NB4 (cell line): ENCODE data around the gene KLRD1.

Experiments
- DNase-seq: peaks from one replicate; pipeline ENCODE4 v3.0.0; 2010; ENCODE audit warnings: low read depth
- H3K4me3 ChIP-seq: one replicate; pipeline ENCODE4 v1.5.1; 2011; ENCODE audit warnings: mild to moderate bottlenecking, low read depth, low read length, moderate library complexity
- MYC ChIP-seq: IDR thresholded peaks from 2 replicates; pipeline ENCODE4 v1.6.1; 2011; ENCODE audit warnings: low read depth, low read length
- POLR2A ChIP-seq: IDR thresholded peaks from 2 replicates; pipeline ENCODE4 v1.6.1; 2011; ENCODE audit warnings: mild to moderate bottlenecking; ENCODE audit not compliant: insufficient read length; ENCODE audit errors: extremely low read depth
- TF ChIP-seq, protein P1 (sequence below): IDR thresholded peaks from one replicate; pipeline ENCODE4 v1.5.1; 2012; ENCODE audit warnings: low read depth, low read length
- TF ChIP-seq, protein P2 (sequence below): IDR thresholded peaks from 2 replicates; pipeline ENCODE4 v1.6.1; 2011; ENCODE audit warnings: low read depth, low read length

Gene KLRD1, protein sequence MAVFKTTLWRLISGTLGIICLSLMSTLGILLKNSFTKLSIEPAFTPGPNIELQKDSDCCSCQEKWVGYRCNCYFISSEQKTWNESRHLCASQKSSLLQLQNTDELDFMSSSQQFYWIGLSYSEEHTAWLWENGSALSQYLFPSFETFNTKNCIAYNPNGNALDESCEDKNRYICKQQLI

DNA sequence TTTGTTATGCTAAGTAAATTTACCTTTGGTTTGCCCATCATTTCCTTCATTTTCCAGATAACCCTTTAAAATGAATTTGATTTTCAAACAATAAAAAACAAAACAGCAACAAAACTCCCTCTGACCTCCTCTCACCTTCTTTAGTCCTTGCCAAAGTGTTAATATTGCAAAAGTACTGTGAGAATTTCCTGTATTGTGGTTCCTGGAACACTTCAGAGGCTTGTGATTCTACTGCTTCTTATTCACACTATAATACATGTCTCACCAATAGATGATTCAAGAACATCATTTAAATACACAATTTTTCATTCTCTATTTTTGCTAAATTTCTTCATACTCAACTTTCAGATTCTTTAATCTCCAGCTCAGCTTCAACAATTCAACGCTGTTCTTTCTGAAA lies at the start of gene KLRD1:
Gene KLRD1, plus strand, starts transcription at position 241 of the 400 bp plus-strand sequence. CDS start 208 bp downstream, outside the sequence.
- TF ChIP-seq MYC (no peak), POLR2A (no peak)
- TF ChIP-seq, protein P1, sequence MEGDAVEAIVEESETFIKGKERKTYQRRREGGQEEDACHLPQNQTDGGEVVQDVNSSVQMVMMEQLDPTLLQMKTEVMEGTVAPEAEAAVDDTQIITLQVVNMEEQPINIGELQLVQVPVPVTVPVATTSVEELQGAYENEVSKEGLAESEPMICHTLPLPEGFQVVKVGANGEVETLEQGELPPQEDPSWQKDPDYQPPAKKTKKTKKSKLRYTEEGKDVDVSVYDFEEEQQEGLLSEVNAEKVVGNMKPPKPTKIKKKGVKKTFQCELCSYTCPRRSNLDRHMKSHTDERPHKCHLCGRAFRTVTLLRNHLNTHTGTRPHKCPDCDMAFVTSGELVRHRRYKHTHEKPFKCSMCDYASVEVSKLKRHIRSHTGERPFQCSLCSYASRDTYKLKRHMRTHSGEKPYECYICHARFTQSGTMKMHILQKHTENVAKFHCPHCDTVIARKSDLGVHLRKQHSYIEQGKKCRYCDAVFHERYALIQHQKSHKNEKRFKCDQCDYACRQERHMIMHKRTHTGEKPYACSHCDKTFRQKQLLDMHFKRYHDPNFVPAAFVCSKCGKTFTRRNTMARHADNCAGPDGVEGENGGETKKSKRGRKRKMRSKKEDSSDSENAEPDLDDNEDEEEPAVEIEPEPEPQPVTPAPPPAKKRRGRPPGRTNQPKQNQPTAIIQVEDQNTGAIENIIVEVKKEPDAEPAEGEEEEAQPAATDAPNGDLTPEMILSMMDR, result no peak
- TF ChIP-seq, protein P2, sequence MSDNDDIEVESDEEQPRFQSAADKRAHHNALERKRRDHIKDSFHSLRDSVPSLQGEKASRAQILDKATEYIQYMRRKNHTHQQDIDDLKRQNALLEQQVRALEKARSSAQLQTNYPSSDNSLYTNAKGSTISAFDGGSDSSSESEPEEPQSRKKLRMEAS, result no peak

DNA sequence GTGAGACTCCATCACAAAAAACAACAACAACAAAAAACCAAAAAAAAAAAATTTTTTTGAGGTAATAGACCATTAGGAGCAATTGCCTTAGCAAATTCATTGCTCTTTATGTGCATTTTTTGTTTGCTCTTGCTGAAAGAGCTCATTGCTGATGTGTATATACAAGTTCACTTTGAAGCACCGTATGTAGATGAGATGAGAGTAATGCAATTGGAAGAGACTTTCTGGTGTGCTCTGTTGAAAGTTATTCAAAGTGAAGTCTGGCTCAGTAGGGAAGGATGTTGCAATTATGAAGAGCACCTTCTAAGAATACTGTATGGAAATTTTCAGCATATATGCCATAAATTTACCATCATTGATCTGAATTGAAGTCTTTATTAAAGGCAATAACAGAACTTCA lies 46.7 kb upstream of the KLRD1 start:
- TF ChIP-seq POLR2A, result no peak
- TF ChIP-seq, protein P1, result no peak
- no peak for TF ChIP-seq MYC
- TF ChIP-seq, protein P2, result no peak
- no peak for DNase-seq
- H3K4me3 ChIP-seq, result no peak overlapping the region

More for the DNA sequence above, at the start of gene KLRD1:
- DNase-seq, result no peak
- H3K4me3 ChIP-seq, result no peak within 1 kb of the TSS

DNA sequence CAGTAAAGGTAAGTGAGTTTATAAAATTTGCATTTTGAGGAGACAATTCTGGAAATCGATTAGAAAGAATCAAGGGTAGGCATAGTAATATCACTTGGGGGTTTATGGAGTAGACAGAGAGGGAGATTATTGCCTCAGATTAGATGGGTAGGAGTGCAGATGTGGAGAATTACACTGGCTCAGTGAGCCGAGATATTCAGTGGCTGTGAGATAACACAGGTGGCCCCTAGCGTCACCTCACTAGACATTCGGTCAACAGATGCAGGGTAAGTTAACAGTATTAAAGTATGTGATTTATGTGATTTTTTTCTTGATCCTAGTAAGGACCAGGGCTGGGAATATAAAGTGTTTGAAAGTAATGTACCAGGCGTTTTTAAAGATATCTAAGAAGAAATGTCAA lies 39.6 kb upstream of the KLRD1 start:
- no peak overlapping the region for H3K4me3 ChIP-seq
- TF ChIP-seq, protein P1, result no peak
- TF ChIP-seq, protein P2, result no peak
- TF ChIP-seq MYC (no peak), POLR2A (no peak)
- no peak for DNase-seq

DNA sequence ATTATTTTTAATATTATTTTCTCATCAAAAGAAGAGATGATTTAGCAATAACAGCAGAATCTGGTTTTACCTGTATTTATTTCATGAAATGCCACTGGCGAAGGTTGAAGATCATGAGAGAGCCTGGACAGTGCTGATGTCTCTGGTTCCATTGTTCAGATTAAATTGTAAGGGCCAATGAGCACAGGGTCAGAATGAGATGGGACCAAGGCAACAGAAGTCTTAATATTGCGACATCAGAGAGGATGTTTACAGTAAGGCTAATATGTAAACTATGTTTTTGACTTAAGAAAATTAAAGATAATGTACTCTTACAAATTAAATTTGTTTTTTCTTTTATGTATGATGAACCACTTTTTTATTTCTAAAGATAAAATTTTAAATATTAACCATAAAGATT lies 35.2 kb upstream of the KLRD1 start:
- no peak overlapping the region for H3K4me3 ChIP-seq
- DNase-seq, result no peak

DNA sequence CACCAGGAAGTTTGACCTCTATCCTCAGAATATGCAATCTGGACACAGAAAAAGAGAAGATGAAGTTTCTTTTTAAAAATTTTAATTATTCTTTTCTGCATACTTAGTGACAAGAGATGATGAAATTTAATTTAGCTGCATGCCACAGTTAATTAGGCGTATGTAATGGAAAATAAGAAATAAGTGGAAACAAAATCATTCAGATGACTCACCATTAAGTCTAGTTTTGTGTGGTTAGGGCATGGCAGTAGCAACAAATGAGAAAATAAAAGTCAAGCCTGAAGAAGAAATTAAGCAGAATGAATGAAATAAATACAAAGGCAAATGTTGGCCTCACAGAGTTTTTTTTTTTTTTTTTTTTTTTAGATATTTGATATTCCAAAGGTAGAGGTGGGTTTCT lies 30.9 kb upstream of the KLRD1 start:
- no peak for DNase-seq
- no peak overlapping the region for H3K4me3 ChIP-seq
- no peak for TF ChIP-seq MYC
- TF ChIP-seq, protein P2, result no peak

More for the DNA sequence above, 35.2 kb upstream of the KLRD1 start:
- TF ChIP-seq, protein P1, result no peak
- TF ChIP-seq, protein P2, result no peak
- TF ChIP-seq POLR2A (no peak), MYC (no peak)

DNA sequence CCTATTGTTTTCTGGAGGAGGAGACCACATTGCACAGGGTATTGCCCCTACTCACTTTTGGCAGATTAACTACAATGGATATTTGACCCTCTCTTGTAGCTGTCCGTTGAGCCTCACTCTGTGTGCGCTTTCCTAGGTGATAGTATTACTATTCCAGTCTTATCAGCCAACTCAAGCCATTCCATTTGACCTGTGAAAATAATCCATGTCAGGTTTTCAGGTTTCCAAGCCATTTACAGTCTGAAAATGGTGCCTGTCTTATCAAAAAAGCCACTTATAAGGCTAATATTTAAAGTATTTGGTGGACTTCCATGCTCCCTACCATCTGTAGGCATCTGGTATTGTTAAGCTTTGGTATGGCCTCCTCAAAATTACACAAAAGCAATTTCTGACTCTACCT lies 29.6 kb upstream of the KLRD1 start:
- no peak overlapping the region for H3K4me3 ChIP-seq
- TF ChIP-seq POLR2A (no peak), MYC (no peak)
- TF ChIP-seq, protein P1, result no peak
- TF ChIP-seq, protein P2, result no peak
- DNase-seq, result no peak
